Measurements from ENCODE around the gene MAP3K5.

DNA sequence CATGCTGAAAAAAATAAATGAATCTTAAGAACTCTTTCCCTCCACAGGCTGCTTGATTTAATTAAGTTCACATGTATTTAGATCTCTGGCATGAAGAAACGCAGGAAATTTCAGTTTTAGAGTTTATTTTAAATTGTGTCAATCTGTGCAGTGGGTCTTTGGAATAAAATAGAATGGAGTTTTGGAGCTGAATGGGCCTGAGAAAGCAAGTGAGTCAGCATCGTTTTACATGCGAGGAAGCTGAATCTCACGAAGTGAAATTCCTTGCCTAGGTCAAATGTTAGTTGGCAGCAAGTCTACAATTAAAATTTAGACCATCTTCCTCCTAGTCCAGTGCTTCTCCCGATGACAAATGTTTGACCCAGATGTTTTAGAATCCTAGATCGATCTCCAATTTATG is 264.4 kb downstream of the MAP3K5 start:
- TF ChIP-seq, protein P1, sequence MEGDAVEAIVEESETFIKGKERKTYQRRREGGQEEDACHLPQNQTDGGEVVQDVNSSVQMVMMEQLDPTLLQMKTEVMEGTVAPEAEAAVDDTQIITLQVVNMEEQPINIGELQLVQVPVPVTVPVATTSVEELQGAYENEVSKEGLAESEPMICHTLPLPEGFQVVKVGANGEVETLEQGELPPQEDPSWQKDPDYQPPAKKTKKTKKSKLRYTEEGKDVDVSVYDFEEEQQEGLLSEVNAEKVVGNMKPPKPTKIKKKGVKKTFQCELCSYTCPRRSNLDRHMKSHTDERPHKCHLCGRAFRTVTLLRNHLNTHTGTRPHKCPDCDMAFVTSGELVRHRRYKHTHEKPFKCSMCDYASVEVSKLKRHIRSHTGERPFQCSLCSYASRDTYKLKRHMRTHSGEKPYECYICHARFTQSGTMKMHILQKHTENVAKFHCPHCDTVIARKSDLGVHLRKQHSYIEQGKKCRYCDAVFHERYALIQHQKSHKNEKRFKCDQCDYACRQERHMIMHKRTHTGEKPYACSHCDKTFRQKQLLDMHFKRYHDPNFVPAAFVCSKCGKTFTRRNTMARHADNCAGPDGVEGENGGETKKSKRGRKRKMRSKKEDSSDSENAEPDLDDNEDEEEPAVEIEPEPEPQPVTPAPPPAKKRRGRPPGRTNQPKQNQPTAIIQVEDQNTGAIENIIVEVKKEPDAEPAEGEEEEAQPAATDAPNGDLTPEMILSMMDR (IDR thresholded peaks at IDR 0.05; ENCODE audit: insufficient read depth, low read length, poor library complexity, severe bottlenecking), result no peak
- TF ChIP-seq EZH2phosphoT487 (conservative IDR thresholded peaks at IDR 0.05; ENCODE audit: low read length), result no peak
